Stomach (tissue), 4 donors: ENCODE measurements around the gene CPED1.

Experiments
- POLR2A ChIP-seq, 4 donors: fragments of 450-650 bp; IDR thresholded peaks; one replicate each; pipeline ENCODE4 v1.6.1; 2016; ENCODE audit warnings: antibody characterized with exemption in 4 of 4, control low read depth in 2 of 4, mild to moderate bottlenecking in 1 of 4, moderate library complexity in 1 of 4
- TF ChIP-seq, protein P1 (sequence below), 7 experiments: fragments of 450-650 bp in 4 of 7; fragments of 200-600 bp in 3 of 7; sonication (generic) in 3 of 7; IDR thresholded peaks; one replicate each; pipeline ENCODE4 v1.5.1; 2016 to 2019; ENCODE audit warnings: antibody characterized with exemption in 7 of 7, control low read depth in 2 of 7, mild to moderate bottlenecking in 1 of 7

DNA sequence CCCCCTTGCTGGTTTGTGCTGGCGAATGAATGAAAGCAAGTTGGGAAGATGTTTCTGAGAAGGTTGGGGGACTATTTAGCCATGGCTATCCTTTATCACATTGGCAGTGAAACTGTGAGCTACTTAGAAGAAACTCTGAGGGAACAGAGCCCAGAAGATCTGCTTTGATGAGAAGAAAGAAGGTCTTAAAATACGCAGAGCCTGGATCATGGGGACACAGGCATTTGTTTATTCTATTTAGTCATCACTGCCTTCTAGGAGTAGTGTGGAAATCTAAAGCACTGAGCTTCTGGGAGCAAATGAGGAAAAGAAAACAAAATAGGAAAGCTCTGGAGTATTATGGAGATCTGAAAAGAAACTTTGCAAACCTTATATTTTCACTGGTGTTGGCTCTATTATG, 28.5 kb downstream of the CPED1 start:
- TF ChIP-seq, protein P1, sequence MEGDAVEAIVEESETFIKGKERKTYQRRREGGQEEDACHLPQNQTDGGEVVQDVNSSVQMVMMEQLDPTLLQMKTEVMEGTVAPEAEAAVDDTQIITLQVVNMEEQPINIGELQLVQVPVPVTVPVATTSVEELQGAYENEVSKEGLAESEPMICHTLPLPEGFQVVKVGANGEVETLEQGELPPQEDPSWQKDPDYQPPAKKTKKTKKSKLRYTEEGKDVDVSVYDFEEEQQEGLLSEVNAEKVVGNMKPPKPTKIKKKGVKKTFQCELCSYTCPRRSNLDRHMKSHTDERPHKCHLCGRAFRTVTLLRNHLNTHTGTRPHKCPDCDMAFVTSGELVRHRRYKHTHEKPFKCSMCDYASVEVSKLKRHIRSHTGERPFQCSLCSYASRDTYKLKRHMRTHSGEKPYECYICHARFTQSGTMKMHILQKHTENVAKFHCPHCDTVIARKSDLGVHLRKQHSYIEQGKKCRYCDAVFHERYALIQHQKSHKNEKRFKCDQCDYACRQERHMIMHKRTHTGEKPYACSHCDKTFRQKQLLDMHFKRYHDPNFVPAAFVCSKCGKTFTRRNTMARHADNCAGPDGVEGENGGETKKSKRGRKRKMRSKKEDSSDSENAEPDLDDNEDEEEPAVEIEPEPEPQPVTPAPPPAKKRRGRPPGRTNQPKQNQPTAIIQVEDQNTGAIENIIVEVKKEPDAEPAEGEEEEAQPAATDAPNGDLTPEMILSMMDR (IDR thresholded peaks at IDR 0.05), result no peak
- TF ChIP-seq POLR2A (IDR thresholded peaks at IDR 0.05), result no peak
